Ectodermal cell (in vitro differentiated cells): ENCODE measurements around the gene PIK3C3.

Experiments
- H3K27ac ChIP-seq: 2 replicates; pipeline ENCODE4 v1.7.0; 2013; ENCODE audit warnings: mild to moderate bottlenecking, low read depth, low read length; ENCODE audit not compliant: insufficient read depth, poor library complexity, severe bottlenecking
- H3K27me3 ChIP-seq: 2 replicates; pipeline ENCODE4 v1.7.0; 2013; ENCODE audit warnings: mild to moderate bottlenecking, low read length; ENCODE audit not compliant: insufficient read depth, control insufficient read depth, poor library complexity, severe bottlenecking
- H3K36me3 ChIP-seq: one replicate; pipeline ENCODE4 v1.7.0; 2013; ENCODE audit warnings: low read length; ENCODE audit not compliant: control insufficient read depth, insufficient read depth
- H3K4me1 ChIP-seq: one replicate; pipeline ENCODE4 v1.7.0; 2013; ENCODE audit warnings: low read length; ENCODE audit not compliant: control insufficient read depth, insufficient read depth
- H3K4me3 ChIP-seq: 2 replicates; pipeline ENCODE4 v1.7.0; 2013; ENCODE audit warnings: low read depth, low read length, control low read depth; ENCODE audit not compliant: insufficient read depth
- H3K9me3 ChIP-seq: 2 replicates; pipeline ENCODE4 v1.7.0; 2013; ENCODE audit warnings: mild to moderate bottlenecking, low read length, moderate library complexity; ENCODE audit not compliant: control insufficient read depth
- WGBS, 2 experiments: methylation state at CpG; one replicate each; pipeline ENCODE4 v1.1.7; 2013; ENCODE audit warnings: missing lambda C conversion rate in 2 of 2; 5-methylcytosine and 5-hydroxymethylcytosine counted together

The PIK3C3 gene

DNA sequence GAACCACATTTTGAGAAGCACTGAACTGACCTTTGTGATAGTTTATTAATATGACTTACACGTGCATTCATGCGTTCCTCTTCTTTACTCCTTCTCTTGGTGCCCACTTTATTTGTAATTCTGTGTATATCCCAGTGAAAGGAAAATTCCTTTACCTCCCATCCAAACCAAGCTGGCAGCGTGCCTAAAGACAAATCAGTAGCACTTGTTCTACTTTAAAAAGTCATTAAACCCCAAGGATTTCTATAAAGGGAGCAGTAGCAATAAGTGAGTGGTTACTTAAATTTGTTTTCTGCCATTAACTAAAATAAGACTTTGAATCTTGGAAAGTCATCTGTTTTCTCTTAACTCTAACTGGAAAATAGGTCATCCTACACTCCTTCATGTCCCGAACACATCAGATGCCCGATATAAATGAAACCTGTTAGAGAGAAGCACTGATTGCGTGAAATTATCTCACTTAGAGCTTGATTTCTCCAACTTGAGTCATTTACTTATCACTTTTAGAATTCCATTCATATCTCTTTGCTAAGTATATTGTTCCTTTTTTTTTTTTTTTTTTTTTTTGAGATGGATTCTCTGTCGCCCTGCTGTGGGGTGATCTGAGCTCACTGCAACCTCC, 10.7 kb downstream of the PIK3C3 start:
- peaks cover 7% of the 10 kb centered on the region for H3K36me3 ChIP-seq
- WGBS, 2 experiments, result 92 to 96% methylated on average over 5 to 7 of the region's 7 CpGs
- no peaks in the 10 kb centered on the region for H3K9me3 ChIP-seq
- no peaks in the 10 kb centered on the region for H3K27me3 ChIP-seq
- no peaks in the 10 kb centered on the region for H3K4me1 ChIP-seq
- no peak overlapping the region for H3K27ac ChIP-seq
- no peak overlapping the region for H3K4me3 ChIP-seq

DNA sequence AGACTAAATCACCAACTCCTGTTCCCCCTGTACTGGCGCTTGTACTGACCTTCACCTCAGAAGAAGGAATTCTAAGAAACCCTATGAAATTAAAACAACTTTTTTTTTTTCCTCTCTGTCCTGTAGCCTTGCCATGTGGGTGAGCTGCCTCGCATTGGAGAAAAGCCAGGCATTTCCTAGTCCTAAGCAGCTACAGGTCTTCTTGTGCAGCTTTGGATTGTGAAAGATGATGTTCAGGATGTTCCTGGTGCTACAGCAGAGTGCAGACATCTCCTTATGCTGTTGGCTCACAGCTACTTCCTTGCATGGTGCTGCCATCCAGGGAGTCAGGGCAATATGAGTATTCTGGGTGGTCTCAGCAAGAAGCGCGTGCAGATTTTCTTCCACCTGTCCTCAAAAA, 11.9 kb downstream of the PIK3C3 start:
- Histone ChIP-seq H3K27me3 (no peaks in the 10 kb centered on the region), H3K9me3 (no peaks in the 10 kb centered on the region), H3K4me3 (no peak overlapping the region), H3K36me3 (peaks cover 8% of the 10 kb centered on the region), H3K27ac (no peak overlapping the region), H3K4me1 (no peaks in the 10 kb centered on the region)
- WGBS, 2 experiments, result 91 to 97% methylated on average over 4 of the region's 4 CpGs

DNA sequence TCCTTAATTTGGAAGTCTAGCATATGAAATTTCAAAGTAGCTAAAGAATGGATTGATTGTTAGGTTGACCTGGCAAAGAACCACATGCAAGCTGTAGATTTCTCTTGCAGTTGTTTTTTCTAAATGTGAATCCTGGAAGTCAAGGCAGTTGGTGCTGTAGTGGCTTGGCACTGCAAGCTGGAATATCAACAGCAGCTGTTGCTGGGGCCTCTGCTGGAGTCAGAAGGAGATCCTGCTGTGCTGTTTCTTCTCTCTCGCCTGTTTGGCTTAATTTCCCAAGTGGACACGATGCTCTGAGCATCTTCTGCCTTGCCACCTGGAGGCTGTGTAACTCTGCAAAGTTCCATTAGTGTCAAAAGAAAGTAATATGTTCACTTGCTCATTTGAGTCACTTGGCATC, 12.6 kb downstream of the PIK3C3 start:
- WGBS, 2 experiments, result 86 to 90% methylated on average over 2 of the region's 2 CpGs
- H3K27ac ChIP-seq, result no peak overlapping the region
- H3K4me3 ChIP-seq, result no peak overlapping the region
- H3K27me3 ChIP-seq, result no peaks in the 10 kb centered on the region
- no peaks in the 10 kb centered on the region for H3K9me3 ChIP-seq
- no peaks in the 10 kb centered on the region for H3K4me1 ChIP-seq
- H3K36me3 ChIP-seq, result peaks cover 8% of the 10 kb centered on the region

DNA sequence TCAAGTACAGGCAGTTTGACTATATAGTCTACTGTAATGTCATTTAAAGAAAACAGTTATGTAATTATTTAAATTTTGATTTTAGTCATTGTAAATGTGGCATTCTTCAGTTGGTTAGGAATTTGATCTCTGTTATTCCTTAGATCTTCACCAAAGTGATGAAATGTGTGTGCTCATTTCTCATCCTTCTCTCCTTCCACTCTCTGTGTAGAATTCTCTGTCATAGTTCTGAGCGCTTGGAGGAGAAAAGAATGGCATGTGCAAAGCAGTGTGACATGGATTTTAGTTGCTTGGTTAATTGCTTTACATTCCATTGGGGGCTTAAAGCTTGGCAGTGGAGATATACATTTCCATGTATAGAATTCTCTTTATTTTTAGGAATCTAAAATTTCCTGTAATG, 14.8 kb downstream of the PIK3C3 start:
- 100% methylated on average over 1 of the region's 1 CpG for WGBS, 2 experiments
- H3K36me3 ChIP-seq, result peaks cover 8% of the 10 kb centered on the region
- H3K4me3 ChIP-seq, result no peak overlapping the region

DNA sequence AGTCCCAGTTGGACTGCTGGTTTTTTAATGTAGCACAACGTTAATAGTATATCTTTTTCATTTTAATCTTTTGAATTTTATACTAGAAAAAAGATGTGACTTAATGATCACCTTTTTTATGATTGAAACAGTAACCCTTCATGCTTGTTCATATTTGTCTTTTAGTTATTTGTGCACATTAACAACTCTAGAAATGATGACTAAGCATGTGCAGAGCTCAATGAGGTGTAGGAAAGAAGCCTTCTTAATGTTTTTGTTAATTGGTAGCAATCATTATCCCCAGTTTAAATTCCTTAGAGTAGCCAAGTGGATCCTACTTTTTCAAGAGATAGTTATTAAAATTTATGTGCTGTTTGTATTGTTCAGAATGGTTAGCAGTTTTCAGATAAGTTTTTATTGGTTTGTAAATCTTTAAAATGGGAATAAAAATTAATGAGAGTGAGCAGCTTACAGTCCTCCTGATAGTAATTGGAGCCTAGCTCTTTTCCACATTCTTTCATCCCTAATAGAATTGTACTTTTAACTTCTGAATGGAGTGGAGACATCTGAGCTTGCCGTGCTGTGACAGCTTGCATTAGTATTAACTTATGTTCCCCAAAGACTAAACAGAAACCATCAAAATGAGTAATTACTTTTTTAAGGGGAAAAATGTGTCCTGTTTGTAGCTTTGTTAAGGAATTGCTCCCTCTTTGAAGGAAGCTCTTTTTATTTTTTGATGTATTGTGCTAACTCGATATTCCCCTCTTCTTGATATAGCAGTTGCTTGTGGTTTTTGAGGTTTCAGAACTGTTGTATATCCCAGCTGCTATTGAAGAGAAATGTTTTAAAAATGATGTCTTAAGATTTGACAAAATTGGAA, 17.3 kb downstream of the PIK3C3 start:
- Histone ChIP-seq H3K4me1 (no peaks in the 10 kb centered on the region), H3K27me3 (no peaks in the 10 kb centered on the region), H3K4me3 (no peak overlapping the region), H3K9me3 (no peaks in the 10 kb centered on the region), H3K27ac (no peak overlapping the region), H3K36me3 (peaks cover 4% of the 10 kb centered on the region)
- WGBS, 2 experiments, result 98 to 100% methylated on average over 1 to 3 of the region's 3 CpGs

More for the DNA sequence above, 14.8 kb downstream of the PIK3C3 start:
- H3K4me1 ChIP-seq, result no peaks in the 10 kb centered on the region
- H3K27me3 ChIP-seq, result no peaks in the 10 kb centered on the region
- no peak overlapping the region for H3K27ac ChIP-seq
- H3K9me3 ChIP-seq, result no peaks in the 10 kb centered on the region

DNA sequence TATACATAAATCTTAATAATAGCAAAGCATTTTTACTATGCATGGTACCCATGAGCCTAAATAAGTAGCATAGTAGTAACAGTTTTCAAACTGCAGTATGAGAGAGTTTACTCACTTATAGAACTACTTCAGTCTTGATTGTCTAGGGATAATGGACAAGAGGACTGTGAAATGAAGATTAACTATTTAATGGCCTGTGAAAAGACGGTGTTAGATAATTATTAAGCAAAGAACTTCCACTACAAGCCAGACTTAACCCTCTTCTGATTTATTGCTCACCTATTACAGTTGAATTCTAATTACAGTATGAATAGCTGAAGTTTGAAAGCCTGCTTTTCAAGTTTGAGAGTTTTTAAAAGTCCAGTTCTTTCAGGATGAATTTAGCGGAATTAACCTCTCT, 18.9 kb downstream of the PIK3C3 start:
- Histone ChIP-seq H3K27me3 (no peaks in the 10 kb centered on the region), H3K9me3 (no peaks in the 10 kb centered on the region), H3K36me3 (peaks cover 4% of the 10 kb centered on the region), H3K27ac (no peak overlapping the region), H3K4me1 (no peaks in the 10 kb centered on the region), H3K4me3 (no peak overlapping the region)
- 90% methylated on average over 2 of the region's 2 CpGs; no CpG with 5 or more reads in 1 of the 2 experiments for WGBS, 2 experiments

DNA sequence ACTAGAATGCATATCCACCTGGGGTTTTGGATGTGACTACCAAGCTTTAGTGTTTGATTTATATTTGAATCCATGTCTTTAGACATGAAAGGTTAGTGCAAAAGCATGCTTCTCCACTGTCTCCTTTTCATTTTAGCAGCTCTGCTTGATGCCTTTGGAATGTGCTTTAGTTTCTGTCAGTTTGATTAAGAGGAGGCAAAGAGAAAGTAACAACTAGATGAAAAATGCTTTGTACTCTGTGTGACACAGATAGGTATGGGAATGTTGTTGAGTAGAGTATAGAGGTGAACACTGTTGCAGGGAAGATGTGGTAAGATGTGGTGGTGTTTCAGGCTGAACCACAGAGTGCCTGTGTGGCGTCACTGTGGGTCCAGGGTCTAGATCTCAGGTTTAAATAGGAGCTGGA, 19.8 kb downstream of the PIK3C3 start:
- WGBS, 2 experiments, result 93 to 94% methylated on average over 1 of the region's 1 CpG
- Histone ChIP-seq H3K4me1 (no peaks in the 10 kb centered on the region), H3K36me3 (peaks cover 4% of the 10 kb centered on the region)

DNA sequence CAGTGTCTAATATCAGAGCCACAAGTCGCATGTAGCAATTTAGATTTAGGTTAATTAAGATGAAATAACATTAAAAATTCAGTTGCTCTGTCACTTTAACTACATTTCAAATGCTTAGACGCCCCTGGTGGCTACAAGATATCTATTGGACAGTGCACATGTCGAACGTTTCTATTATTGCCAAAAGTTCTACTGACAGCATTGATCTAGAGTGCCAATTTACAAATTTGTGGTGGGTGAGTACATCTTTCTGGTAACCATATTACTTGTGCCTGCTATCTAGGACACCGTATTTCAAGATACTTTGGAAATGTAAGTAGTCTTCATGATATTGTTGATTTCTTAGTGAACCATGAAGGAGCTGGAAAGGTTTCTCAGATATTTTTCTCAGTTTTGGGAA, 20.2 kb downstream of the PIK3C3 start:
- H3K9me3 ChIP-seq, result no peaks in the 10 kb centered on the region
- peaks cover 4% of the 10 kb centered on the region for H3K36me3 ChIP-seq
- no peak overlapping the region for H3K27ac ChIP-seq
- no peaks in the 10 kb centered on the region for H3K27me3 ChIP-seq
- no peak overlapping the region for H3K4me3 ChIP-seq
- 92 to 97% methylated on average over 5 of the region's 5 CpGs for WGBS, 2 experiments
- no peaks in the 10 kb centered on the region for H3K4me1 ChIP-seq

More for the DNA sequence above, 19.8 kb downstream of the PIK3C3 start:
- Histone ChIP-seq H3K9me3 (no peaks in the 10 kb centered on the region), H3K27ac (no peak overlapping the region), H3K27me3 (no peaks in the 10 kb centered on the region), H3K4me3 (no peak overlapping the region)

DNA sequence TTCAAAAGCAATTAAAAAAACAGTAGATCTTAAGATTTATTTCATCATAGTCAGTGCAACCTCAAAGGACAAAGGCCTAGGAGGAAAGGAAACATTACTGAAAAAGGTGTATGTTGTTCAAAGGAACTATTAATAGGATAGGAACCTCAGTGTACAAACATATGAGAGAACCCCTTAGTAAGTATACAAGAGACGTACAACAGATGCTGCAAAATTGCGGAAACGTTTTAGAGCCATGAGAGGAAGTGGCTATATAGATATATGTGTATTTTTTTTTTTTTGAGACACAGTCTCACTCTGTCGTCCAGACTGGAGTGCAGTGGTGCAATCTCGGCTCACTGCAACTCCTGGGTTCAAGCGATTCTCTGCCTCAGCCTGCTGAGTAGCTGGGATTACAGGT, 22.2 kb downstream of the PIK3C3 start:
- 96 to 98% methylated on average over 6 of the region's 6 CpGs for WGBS, 2 experiments
- H3K4me1 ChIP-seq, result no peaks in the 10 kb centered on the region
- no peaks in the 10 kb centered on the region for H3K36me3 ChIP-seq
- no peaks in the 10 kb centered on the region for H3K9me3 ChIP-seq
- no peak overlapping the region for H3K27ac ChIP-seq
- no peak overlapping the region for H3K4me3 ChIP-seq
- no peaks in the 10 kb centered on the region for H3K27me3 ChIP-seq

DNA sequence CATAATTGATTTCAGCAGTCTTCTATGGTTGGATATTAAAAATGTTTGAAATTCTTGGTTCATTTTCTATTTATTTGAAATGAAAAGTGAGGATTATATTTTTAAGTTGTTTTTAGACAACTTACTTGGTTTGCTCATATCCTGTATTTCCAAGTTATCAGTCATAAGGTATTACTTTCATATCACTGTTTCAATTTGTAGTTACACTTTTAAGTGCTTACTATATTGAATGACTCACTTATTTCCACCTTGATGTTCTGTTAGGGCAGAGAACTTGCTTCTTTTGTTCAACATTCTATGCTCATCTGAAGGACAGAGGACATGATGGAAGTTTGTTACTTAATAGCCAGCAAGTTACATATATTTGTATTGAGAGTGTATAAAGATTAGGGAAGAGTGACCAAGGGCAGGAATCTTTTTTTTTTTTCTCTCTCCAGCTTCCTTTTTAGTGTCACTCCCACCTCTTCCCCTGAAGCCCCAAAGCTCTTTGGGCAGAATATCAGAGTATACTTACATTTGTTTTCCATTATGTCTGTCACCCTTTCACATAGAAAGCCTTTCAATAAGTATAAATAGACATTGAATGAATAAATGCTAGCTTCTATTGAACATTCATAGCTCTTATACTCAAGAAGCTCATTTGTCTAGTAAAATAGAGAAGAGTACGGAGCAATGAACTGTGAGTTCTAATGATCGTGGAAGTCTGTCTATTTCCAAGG, 28.1 kb downstream of the PIK3C3 start:
- Histone ChIP-seq H3K4me3 (no peak overlapping the region), H3K36me3 (peaks cover 3% of the 10 kb centered on the region), H3K9me3 (no peaks in the 10 kb centered on the region), H3K27ac (no peak overlapping the region), H3K4me1 (no peaks in the 10 kb centered on the region), H3K27me3 (no peaks in the 10 kb centered on the region)
- WGBS, 2 experiments, result 96 to 100% methylated on average over 2 of the region's 2 CpGs
